SU-DHL-6 (cell line): ENCODE measurements around the gene PRICKLE2.

Source experiments
- EZH2phosphoT487 ChIP-seq: fragments of 200-600 bp; sonication (generic), shearing (Covaris generic); conservative IDR thresholded peaks from 2 replicates; pipeline ENCODE4 v1.6.1; 2018; ENCODE audit warnings: mild to moderate bottlenecking, antibody characterized with exemption, low read length, moderate library complexity, mixed read lengths
- TF ChIP-seq, protein P1 (sequence below): fragments of 200-600 bp; sonication (generic); IDR thresholded peaks from one replicate; pipeline ENCODE4 v1.5.1; 2017; ENCODE audit warnings: antibody characterized with exemption, mild to moderate bottlenecking, low read length, moderate library complexity; ENCODE audit not compliant: insufficient read depth, poor library complexity, severe bottlenecking

GRCh38 chr3:64203969-64204908 is 21.0 kb downstream of the PRICKLE2 start:
- TF ChIP-seq, protein P1, sequence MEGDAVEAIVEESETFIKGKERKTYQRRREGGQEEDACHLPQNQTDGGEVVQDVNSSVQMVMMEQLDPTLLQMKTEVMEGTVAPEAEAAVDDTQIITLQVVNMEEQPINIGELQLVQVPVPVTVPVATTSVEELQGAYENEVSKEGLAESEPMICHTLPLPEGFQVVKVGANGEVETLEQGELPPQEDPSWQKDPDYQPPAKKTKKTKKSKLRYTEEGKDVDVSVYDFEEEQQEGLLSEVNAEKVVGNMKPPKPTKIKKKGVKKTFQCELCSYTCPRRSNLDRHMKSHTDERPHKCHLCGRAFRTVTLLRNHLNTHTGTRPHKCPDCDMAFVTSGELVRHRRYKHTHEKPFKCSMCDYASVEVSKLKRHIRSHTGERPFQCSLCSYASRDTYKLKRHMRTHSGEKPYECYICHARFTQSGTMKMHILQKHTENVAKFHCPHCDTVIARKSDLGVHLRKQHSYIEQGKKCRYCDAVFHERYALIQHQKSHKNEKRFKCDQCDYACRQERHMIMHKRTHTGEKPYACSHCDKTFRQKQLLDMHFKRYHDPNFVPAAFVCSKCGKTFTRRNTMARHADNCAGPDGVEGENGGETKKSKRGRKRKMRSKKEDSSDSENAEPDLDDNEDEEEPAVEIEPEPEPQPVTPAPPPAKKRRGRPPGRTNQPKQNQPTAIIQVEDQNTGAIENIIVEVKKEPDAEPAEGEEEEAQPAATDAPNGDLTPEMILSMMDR = no peak
- TF ChIP-seq EZH2phosphoT487 = no peak
